AG20443 (cell line): Measurements from ENCODE around the gene LAMC3.

Experiments
- DNase-seq: peaks from one replicate; pipeline ENCODE4 v3.0.0; 2012; ENCODE audit warnings: low spot score, mixed read lengths

LAMC3 gene

DNA sequence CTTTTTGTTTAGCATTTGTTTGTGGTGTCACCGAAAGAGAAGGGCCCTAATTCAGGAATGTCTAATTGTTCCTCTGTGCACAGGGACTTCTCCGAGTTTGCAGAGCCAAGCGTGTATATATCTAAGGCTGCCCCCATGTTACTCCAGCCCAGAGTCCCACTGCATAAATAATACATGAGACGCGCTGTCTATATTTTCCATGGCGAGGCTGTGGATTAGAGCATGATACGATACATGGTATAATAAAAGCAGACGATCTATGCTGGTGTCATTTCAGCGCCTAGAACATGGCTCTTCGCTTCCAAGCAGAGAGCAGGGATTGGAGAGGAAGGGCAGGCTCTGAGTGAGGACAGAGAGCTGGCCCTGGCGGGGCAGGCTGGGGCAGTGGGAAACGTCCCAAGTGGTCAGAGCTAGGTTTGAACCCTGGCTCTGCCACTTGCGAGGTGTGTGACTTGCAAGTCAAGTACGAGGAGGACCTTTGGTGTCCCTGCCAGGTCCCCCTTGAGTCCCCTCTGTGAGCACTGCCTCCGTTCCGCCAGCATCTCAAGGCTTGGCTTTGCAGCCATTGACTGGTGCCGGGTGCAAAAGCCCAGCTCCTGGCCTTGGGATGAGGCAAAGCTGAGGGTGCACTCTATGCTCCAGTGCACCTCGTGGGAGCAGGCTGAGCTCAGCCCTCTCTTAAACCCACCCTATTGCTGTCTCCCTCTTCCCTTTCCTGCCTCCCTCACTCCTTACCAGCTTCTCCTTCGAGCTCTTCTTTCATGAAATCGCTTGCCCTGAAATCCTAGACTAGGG, 29.2 kb upstream of the LAMC3 start:
- no peak for DNase-seq

DNA sequence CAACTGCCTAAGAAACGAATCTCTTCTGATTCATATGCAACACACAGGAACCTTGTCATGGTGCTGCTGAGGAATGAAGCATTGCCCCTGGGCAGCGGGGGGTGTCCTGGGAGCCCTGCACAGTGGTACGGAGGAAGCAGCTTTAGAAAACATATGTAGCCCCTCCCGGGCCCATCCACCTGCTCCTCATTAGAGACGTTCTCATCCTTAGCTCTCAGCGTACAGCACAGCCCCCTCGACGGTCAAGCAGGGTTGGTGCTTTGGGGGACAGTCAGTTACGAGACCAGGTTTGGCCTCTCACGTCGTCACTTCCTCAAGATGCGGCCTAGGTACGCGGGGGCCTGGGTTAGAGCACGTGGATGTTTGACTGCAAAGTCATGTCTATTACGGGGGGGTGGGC, 28.4 kb upstream of the LAMC3 start:
- DNase-seq = no peak

DNA sequence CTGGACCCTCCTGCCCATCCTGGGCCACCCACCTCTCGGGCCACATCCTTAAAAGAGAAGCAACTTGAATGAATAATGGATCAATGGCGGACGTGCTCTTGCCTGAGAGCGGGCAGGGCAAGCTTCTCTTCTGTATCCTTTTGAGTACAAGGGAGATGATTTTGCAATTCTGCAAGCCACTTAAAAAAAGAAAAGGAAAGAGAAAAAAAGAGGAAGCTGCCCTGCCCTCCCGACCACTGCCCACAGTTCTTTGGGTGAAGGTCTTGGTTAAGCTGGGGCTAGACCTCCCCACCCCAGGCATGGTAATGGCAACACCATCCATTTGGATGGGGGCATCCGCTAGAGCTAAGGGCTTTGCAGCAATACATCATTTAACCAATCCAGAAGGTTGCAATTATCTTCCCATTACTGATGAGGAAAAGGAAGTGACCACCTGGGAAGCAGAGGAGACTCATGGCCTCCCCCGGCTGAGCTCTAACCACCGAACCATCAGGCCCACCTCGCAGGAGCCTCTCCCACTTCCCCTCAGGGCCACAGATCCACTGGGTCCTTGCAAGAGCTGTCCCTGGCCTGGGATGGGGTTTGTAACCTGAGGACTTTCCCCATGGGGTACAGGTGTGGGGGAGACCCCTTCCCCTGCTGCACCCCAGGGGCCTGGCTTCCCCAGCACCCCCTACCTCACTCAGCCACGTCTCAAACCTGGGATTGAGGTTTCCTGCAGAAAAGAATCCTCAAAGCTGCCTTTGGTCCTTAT, 27.8 kb upstream of the LAMC3 start:
- DNase-seq = no peak

DNA sequence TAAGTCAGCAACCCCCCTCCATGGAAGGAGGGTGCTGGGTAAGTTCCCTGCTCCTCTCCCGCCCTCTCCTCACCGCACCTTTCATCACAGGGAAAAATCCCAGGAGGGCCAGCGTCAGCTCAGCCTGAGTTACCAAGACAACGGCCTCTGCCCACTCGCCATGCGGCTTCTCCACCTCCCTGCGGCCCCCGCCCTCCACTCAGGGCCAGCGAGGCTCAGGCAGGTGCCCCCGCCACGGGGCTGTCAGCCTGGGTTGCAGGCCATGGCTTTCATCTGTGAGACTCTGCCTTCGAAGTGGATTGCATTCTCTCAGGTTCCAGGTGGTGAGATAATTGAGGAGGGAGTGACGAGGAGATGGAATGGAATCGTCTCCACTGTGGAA, 27.2 kb upstream of the LAMC3 start:
- DNase-seq = no peak

DNA sequence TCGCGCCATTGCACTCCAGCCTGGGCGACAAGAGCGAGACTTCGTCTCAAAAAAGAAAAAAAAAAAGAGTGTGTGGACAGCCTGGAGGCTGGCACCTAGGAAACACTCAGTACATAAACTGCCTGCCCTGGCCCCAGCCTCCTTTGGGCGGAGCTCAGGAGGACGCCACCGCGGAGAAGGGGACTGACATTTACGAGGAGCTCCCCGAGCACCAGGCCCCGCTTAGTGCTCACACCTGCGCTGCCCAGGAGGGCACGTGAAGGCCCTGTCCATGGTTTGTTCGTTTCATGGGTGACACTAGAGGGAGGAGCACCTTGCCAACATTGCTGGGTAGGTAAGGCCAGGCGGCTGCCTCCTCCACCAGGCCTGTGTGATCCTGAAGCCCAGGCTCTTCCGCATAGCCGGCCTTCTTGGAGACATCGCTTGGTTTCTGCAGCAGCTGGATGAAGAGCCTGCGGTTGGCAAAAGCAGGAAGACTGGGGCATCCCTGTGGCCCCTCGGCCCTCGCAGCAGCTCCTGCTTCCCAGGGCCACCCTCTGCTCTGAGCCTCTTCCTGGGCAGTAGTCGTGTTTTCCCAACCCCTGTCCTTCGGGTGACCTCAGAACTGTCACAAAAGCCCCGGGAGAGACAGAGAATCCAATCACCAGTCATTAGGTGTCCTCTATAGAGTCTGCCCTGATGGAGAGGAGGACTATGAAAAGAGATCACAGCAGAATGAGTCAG, 26.2 kb upstream of the LAMC3 start:
- no peak for DNase-seq

DNA sequence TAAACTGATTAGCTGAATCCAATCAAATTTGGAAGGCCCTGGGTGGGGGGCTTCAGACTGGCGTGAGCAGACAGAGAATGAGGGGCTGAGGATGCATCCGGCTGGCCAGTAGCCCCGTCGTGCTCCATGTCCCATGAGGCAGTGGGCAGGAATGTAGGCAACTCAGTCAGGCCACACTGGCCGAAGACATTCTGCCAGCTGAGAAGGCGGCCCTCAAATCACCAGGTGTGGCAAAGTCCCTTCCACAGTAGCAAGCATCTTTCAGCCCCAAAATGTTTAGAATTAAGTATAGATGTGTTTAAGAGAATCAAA, 25.7 kb upstream of the LAMC3 start:
- DNase-seq = no peak

DNA sequence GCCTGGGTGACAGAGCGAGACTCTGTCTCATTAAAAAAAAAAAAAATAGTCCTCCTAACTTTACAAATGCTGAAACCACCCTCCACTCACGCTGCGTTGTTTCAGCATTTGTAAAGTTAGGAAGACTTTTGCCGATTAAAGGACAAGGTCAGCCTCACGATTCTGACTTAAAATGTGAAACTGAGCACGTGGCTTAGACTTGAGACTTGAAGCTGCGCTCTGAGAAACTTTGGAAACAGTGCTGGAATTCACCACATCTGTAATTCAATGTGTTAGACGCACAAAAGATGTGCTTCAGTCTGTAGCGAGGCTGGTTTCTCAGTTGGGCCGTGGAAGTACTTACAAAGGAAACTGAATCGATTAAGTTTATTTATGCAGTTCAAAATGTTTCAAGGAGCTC, 25.0 kb upstream of the LAMC3 start:
- no peak for DNase-seq

DNA sequence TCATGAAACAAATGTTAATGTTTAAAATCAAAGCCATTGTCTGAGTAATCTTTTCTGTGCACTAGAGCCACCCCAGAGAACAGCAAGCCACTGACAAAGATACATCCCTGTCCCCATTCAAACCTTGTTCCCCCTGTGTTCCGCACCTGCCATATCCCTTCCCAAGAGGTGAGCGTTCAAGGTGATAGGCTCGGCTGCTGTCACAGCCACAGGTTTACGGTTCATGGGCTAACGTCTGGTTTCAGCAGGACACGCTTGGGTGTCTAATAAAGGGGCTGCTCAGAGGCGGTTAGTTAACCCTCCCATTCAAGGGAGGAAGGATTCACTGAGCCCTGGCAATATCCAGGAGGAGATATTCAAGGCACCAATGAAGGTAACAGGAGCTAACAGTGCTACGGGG, 24.5 kb upstream of the LAMC3 start:
- DNase-seq = no peak

DNA sequence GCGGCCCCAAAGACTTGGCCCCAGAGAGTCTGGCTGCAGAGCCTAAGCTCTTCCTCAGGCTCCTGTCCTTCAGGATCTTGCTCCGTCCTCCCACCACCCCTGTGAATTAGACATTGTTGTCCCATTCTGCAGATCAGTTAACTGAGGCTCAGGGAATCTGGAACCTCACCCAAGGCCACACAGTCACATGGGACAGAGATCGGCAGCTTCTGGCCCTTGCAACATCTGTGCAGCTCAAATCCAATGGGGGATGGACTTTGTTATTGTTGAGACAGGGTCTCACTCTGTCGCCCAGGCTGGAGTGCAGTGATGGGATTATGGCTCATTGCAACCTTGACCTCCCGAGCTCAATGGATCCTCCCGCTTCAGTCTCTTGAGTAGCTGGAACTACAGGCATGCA, 23.9 kb upstream of the LAMC3 start:
- no peak for DNase-seq

DNA sequence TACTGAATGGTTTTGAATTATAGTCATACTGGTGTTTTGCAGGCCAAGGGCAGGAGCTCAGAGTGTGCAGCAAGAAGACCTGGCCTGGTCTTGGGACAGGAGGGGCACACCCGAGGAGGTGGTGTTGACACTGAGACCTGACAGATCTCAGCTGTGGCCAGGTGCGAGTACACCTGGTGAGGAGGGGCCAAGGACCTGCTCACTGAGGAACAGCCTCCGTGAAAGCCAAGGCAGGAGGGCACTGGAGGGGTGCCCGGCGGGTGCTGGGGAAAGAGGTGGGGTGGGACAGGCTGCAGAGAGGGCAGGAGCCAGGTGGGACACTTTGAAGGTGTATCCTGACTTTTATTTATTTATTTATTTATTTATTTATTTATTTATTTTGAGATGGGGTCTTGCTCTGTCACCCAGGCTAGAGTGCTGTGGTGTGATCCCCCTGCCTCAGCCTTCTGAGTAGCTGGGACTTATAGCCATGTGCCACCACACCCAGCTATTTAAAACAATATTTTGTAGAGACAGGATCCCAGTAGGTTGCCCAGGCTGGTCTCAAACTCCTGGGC, 23.3 kb upstream of the LAMC3 start:
- no peak for DNase-seq

DNA sequence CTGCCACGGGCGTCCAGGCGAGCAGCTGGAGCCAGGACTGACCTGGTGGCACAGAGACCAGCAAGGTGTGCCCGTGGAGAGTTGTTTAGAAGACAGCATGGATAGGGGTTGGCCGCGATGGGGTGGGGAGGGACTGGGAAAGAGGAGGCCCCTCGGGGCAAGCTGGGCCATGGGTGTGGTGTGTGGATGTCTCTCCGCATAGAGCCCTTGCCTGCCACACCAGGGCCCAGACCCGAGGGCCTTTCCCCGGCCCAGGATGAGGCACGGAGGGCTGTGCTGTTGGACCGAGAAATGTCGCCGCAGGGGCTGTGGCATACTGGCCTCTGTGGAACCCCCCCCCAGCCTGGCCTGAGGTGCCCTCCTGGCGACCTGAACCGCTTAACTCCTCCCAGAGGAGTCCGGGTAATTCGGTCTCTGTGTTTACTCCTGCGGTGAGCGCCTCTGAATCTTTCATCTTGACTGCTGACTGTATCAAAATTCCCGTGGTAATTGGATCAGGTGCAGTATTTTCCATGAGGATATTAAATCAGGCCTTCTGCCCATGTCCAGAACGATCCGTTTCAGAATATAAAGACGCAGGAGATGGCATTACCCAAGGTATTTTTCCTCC, 22.5 kb upstream of the LAMC3 start:
- DNase-seq = no peak

DNA sequence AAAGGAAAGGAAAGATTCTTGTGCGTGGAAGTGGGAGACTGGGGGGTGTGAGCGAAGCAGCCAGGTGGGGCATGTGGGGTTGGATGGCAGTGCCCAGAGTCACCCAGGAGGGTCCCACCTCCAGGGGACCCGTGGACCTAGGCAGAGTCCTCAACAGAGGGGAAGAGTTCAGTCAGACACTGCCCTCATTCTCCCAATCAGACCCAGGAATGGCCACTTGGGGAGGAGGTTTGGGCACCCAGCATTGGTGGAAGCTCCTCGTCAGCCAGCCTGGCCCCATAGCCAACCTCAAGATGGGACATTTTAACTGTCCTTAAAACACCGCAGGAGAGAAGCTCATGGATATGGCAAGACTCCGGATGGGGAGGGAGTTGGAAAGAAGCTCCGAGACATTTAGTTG, 21.9 kb upstream of the LAMC3 start:
- DNase-seq = no peak

DNA sequence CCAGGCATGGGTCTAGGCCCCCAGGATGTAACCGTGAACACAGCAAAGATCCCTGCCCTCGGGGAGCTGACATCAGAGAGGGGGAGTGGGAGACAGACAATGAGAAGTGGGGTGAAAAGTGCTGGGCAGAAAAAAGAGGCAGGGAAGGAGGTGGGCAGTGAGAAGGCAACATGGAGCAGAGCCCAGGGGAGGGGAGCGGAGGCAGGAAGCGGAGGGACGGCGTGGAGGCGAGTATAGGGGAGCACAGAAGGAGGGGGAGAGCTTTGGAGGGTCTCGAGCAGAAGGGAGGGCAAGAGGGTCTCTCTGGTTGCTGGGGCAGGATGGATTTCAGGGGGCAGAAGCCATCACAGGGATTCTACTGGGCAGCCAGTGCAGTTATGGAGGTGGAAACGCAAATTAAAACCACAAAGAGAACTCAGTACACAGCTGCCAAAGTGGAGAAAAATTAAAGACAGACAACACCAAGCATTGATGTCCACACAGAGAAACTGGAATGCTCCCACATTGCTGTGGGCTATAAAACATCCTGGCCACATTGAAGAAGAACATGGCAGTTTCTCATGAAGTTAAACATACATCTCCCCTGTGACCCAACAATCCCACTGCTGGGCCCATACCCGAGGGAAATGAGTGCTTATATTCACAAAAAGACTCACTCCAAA, 21.1 kb upstream of the LAMC3 start:
- peak; percentile 21 for DNase-seq

DNA sequence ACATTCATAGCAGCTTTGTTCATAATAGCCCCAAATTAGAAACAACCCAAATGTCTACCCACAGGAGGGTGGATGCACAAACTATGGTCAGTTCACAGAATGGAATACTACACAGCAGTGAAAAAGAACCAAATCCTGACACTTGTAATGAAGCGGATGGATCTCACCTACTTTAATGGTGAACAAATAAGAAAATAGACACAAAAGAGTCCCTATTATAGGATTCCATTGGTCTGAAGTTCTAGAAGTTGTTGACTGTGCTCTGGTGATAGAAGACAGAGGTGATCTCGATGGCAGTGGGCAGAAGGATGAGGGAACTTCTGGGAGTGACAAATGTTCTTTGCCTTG, 20.6 kb upstream of the LAMC3 start:
- no peak for DNase-seq

DNA sequence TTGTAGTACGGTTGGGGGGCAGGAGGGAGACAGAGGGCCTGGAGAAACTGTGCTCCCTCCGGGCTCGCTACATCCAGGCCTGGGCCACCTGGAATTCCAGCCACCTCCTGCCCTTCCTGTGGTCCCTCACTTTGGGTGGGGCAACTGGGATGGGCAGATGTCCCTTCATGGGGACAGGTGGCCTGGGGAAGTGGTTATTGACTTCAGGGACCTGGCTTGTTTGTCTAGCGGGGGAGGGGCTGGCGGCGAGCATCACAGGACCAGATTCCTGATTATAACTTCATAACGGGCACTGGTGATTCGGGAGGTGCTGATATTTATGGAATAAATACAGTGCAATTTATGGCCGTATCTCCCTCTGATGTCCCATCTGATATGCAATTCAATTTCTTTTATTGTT, 20.1 kb upstream of the LAMC3 start:
- no peak for DNase-seq

DNA sequence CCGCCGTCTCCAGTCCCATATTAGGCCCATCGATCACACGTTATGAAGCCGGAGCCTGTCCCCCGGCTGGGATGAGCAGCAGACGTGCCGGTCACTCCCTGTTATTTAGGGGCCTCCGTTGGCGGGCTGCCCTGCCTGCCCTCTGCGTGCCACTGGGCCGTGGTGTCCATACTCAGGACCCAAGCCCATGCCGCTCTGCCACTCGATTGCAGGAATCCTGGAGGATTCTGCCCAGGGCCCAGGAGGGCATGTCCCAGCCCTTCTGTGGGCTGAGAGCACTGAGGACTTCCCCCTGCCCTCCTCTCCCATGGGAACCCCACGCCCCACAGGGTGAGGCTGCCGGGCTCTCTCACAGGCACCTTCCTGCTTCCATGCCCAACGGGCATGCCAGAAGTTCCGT, 19.6 kb upstream of the LAMC3 start:
- no peak for DNase-seq

DNA sequence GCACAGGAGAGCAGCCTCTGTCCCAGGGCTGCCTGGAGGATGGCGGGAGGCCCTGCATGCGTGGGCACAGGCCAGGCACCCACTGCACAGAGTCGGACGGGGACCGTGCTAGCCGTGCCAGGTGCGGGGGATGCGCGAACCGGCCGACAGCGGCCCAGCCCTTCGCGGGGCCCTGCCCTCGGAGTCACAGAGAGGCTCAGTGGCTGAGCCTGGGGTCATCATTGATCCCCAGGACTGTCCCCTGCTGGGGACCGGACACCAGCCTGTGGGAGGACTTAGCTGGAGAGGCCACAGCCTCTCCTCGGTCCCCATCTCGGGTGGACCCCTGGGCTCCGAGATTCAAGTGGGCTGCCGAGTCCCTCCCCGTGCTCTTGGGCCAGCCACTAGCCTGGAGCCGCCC, 19.1 kb upstream of the LAMC3 start:
- no peak for DNase-seq

DNA sequence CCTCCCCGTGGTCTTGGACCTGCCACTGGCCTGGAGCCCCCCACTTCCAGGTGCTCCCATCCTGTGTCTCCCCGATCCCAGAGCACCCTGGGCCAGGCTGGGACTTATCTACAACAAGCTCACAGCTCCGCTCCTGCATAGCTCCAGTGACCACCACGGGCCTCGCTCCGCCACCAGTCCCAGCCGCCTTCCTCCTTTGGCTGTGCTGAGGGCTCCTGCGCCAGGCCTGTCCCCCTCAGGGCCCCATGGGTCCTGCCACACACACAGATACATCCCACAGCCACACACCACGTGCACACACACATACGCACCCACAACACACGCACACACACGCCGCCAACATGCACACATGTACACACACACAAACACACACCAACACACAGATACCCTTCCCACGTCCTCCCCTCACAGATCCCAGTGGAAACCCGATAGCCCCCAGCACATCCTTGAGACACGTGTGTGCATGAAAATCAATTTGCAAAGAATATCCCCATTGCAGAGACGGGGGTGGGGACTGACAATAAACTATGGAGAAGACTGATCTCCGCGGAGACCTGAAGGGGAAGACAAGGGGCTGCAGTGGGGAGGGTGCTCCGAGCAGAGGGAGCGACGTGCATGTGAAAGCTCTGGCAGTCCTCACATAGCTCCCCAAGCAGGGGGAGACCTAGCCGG, 18.5 kb upstream of the LAMC3 start:
- DNase-seq = no peak

DNA sequence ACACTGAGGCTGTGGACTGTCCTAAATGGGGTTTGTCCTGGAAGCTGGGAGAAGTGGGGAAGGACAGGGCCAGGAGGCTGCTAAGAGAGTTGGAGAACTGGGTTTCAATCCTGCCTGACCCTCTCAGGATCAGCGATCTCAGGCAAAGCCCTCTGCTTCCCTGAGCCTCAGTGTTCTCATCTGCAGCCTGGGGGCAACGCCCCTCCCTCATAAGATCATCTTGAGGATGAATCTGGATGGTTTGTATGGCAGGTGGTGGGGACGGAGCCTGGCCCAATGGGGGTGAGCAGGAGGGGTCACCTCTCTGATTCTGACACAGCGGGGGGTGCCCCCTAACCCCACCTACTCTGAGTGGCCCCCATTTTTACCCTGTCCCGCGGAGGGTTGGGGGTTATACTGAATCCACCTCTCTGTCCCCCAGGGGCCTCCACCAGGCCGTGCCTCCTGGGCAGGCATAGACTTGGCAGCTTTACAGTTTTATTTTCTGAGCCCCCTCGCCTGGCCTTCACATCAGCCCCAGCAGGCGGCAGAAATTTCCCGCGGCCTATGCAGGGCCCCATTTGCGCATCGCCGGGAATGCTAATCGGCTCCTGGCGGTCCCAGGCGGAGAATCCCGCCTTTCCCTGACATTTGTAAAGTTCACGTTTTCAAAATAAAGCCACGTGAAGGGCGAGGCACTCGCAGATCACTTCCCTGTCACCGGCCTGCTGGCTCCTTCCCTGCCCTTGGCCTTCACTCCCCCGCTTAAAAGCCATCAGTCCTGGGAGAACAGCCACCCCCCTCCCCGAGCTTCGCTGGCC, 17.8 kb upstream of the LAMC3 start:
- DNase-seq = no peak

DNA sequence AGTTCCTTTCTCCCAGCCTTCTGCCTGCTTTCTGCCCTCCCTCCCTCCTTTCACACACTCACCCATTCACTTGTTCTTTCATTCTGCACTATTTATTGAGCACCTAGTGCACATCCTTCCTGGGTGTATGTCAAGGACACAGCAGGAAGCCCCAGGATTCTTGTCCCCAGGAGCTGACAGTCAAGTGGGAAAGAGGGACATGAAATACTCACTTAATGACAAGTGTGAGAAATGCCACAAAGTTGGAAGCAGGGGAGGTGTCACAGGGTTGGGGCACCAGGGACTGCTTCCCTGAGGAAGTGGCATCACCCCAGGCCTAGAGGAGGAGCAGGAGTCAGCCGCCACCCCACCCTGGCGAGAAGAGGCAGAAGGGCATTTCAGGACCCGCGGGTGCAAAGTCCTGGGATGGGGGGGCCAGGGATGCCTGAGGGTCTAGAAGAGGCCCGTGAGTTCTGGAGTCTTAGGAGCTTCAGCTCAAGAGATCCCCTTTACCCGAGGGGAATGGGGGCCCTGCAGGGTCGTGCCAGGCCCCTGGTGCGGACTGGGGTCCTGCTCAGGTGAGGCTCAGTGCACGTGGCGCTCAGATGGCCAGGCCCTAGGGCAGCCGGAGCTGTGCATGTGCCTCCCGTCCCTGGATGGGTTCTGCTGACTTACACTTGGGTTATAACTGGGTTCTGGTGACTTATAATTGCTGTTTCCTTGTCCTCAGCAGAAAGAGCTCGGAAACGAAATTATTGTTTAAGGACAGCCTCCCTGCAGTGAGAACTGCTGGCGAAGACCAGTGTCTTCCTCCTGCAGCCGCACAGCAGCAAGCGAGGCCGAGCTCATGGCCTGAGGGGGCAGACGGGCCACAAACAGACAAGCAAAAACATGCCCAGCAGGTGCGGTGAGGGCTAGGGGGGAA, 16.9 kb upstream of the LAMC3 start:
- no peak for DNase-seq
